ENCODE measurements around the gene CCDC85A.

CCDC85A gene

GRCh38 chr2:56184500-56185011, 766 bp downstream of the CCDC85A start:
- TF ChIP-seq EZH2phosphoT487 (IDR thresholded peaks at IDR 0.05; ENCODE audit: borderline replicate concordance) (no peak), CTCF (conservative IDR thresholded peaks at IDR 0.05; ENCODE audit: low read length) (no peak)
- no peak overlapping the region for H3K4me3 ChIP-seq (ENCODE audit: low read length, poor library complexity, severe bottlenecking)
- H3K27me3 ChIP-seq (ENCODE audit: insufficient read depth, low read length, poor library complexity, severe bottlenecking): no peaks in the 10 kb centered on the region
- no peak overlapping the region for H2AFZ ChIP-seq (ENCODE audit: low read length)
- H3K4me2 ChIP-seq (ENCODE audit: low read depth, low read length, poor library complexity, severe bottlenecking): no peak overlapping the region
- no peaks in the 10 kb centered on the region for H3K36me3 ChIP-seq (ENCODE audit: insufficient read depth, low read length)
- H3K9ac ChIP-seq (ENCODE audit: low read depth, low read length, poor library complexity, severe bottlenecking): no peak overlapping the region
- no peaks in the 10 kb centered on the region for H3K9me2 ChIP-seq (replicated peaks; ENCODE audit: low read depth, low read length)
- H4K20me1 ChIP-seq (ENCODE audit: insufficient read depth, low read length, poor library complexity, severe bottlenecking): no peaks in the 10 kb centered on the region
- H3K4me1 ChIP-seq (ENCODE audit: insufficient read depth, low read length, poor library complexity, severe bottlenecking): no peaks in the 10 kb centered on the region
- H3K79me2 ChIP-seq (ENCODE audit: insufficient read depth, low read length): no peaks in the 10 kb centered on the region
- no peaks in the 10 kb centered on the region for H3K9me3 ChIP-seq (ENCODE audit: insufficient read depth, low read depth, low read length)
- H3F3A ChIP-seq (ENCODE audit: low read depth): no peaks in the 10 kb centered on the region

GRCh38 chr2:56185101-56185581, 1.4 kb downstream of the CCDC85A start:
- Histone ChIP-seq H3K4me3 (ENCODE audit: low read length, poor library complexity, severe bottlenecking) (no peak overlapping the region), H3K9me3 (ENCODE audit: insufficient read depth, low read depth, low read length) (no peaks in the 10 kb centered on the region), H3K9me2 (replicated peaks; ENCODE audit: low read depth, low read length) (no peaks in the 10 kb centered on the region), H3K79me2 (ENCODE audit: insufficient read depth, low read length) (no peaks in the 10 kb centered on the region), H4K20me1 (ENCODE audit: insufficient read depth, low read length, poor library complexity, severe bottlenecking) (no peaks in the 10 kb centered on the region), H3F3A (ENCODE audit: low read depth) (no peaks in the 10 kb centered on the region), H3K27me3 (ENCODE audit: insufficient read depth, low read length, poor library complexity, severe bottlenecking) (no peaks in the 10 kb centered on the region), H3K9ac (ENCODE audit: low read depth, low read length, poor library complexity, severe bottlenecking) (no peak overlapping the region), H3K4me1 (ENCODE audit: insufficient read depth, low read length, poor library complexity, severe bottlenecking) (no peaks in the 10 kb centered on the region), H2AFZ (ENCODE audit: low read length) (no peak overlapping the region), H3K36me3 (ENCODE audit: insufficient read depth, low read length) (no peaks in the 10 kb centered on the region), H3K4me2 (ENCODE audit: low read depth, low read length, poor library complexity, severe bottlenecking) (no peak overlapping the region)
- TF ChIP-seq CTCF (conservative IDR thresholded peaks at IDR 0.05; ENCODE audit: low read length) (no peak), EZH2phosphoT487 (IDR thresholded peaks at IDR 0.05; ENCODE audit: borderline replicate concordance) (no peak)

DNA sequence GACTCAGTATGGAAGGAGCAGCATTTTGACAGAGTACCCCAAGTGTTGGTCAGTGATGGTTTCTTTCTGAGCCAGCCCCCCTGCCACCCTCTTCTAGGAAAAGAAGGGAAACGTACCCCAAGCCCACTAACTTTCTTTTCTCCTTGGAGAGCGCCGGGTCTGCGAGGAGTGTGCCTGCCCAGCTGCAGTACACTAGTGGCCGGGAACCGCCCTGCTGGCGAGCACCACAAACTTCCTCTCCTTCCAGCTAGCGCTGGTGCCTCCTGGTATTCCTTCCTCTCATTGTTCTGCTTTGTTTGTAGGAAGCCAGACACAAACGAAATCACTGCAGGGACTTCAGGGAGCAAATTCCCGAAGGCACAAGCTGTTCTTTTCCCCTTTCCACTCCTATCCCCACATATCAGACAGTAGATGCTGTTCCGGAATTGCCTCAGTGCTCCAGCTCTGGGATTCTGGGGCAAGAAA, 1.8 kb downstream of the CCDC85A start:
- Histone ChIP-seq H3K4me1 (ENCODE audit: insufficient read depth, low read length, poor library complexity, severe bottlenecking) (no peaks in the 10 kb centered on the region), H3K36me3 (ENCODE audit: insufficient read depth, low read length) (no peaks in the 10 kb centered on the region), H3K9me3 (ENCODE audit: insufficient read depth, low read depth, low read length) (no peaks in the 10 kb centered on the region), H2AFZ (ENCODE audit: low read length) (no peak overlapping the region), H3K4me3 (ENCODE audit: low read length, poor library complexity, severe bottlenecking) (no peak overlapping the region), H3K79me2 (ENCODE audit: insufficient read depth, low read length) (no peaks in the 10 kb centered on the region), H4K20me1 (ENCODE audit: insufficient read depth, low read length, poor library complexity, severe bottlenecking) (no peaks in the 10 kb centered on the region), H3K9ac (ENCODE audit: low read depth, low read length, poor library complexity, severe bottlenecking) (no peak overlapping the region), H3K9me2 (replicated peaks; ENCODE audit: low read depth, low read length) (no peaks in the 10 kb centered on the region), H3K4me2 (ENCODE audit: low read depth, low read length, poor library complexity, severe bottlenecking) (no peak overlapping the region), H3K27me3 (ENCODE audit: insufficient read depth, low read length, poor library complexity, severe bottlenecking) (no peaks in the 10 kb centered on the region), H3F3A (ENCODE audit: low read depth) (no peaks in the 10 kb centered on the region)
- no peak for TF ChIP-seq CTCF (conservative IDR thresholded peaks at IDR 0.05; ENCODE audit: low read length)
- no peak for TF ChIP-seq EZH2phosphoT487 (IDR thresholded peaks at IDR 0.05; ENCODE audit: borderline replicate concordance)
